Upper lobe of right lung (tissue), 1 donor: Measurements from ENCODE around the gene GRID2. TPM values are rescaled to one million over a fixed set of nuclear protein-coding genes. Genes with fewer than 3 reads are reported as not detected.

Source experiments
- ATAC-seq: fragments of 200-7000 bp; cut with Tn5 transposase; one replicate; pipeline ENCODE4 v1.9.1; 2020; ENCODE audit warnings: mild to moderate bottlenecking, moderate library complexity
- DNase-seq: peaks from one replicate; pipeline ENCODE4 v3.0.0-alpha.2; 2020
- H3K27ac ChIP-seq: fragments of 200-600 bp; one replicate; pipeline ENCODE4 v1.8.0; 2022
- H3K27me3 ChIP-seq: fragments of 200-600 bp; one replicate; pipeline ENCODE4 v1.8.0; 2022; ENCODE audit warnings: mild to moderate bottlenecking
- H3K36me3 ChIP-seq: fragments of 200-600 bp; one replicate; pipeline ENCODE4 v1.8.0; 2022
- H3K4me1 ChIP-seq: fragments of 200-600 bp; one replicate; pipeline ENCODE4 v1.8.0; 2022
- H3K4me3 ChIP-seq: fragments of 200-600 bp; one replicate; pipeline ENCODE4 v1.8.0; 2022; ENCODE audit warnings: mild to moderate bottlenecking
- H3K9me3 ChIP-seq: fragments of 200-600 bp; one replicate; pipeline ENCODE4 v1.8.0; 2022
- CTCF ChIP-seq: fragments of 200-600 bp; IDR thresholded peaks from one replicate; pipeline ENCODE4 v1.8.0; 2022; ENCODE audit warnings: antibody characterized with exemption
- intact Hi-C: fragments of 100-400 bp; cut with DNase I; formaldehyde crosslinking; loops from one replicate; pipeline ENCODE4 v1.11.0; 2022
- total RNA-seq: library from RNA; stranded (reverse); fragmentation: NEBNext Ultra II Directional; extraction: Animal tissue kit (Norgen Biotek cat#: 25700); gene quantifications from one replicate; pipeline ENCODE4 v1.2.1, GENCODE V29; 2021
- donor health status: DM: no; HTN: yes; CAD: no; lungs with severe emphysema.

GRID2 gene
- total RNA-seq, 1 donor from 2014 or later, result not detected

- ATAC-seq (no peak), DNase-seq (no peak)
- no peak for TF ChIP-seq CTCF
- H3K27me3 ChIP-seq, result no peaks in the 10 kb centered on the region
- intact Hi-C loops, result no loop called here
- H3K36me3 ChIP-seq, result no peaks in the 10 kb centered on the region
- peaks cover 7% of the 10 kb centered on the region for H3K9me3 ChIP-seq
- H3K4me3 ChIP-seq, result no peak overlapping the region
- no peaks in the 10 kb centered on the region for H3K4me1 ChIP-seq
- no peak overlapping the region for H3K27ac ChIP-seq
Observed at GRCh38 chr4:92566269-92566668, 262.5 kb downstream of the GRID2 start.

- no peak for ATAC-seq
- intact Hi-C loops, result no loop called here
- H3K9me3 ChIP-seq, result no peaks in the 10 kb centered on the region
- DNase-seq, result no peak
- no peak overlapping the region for H3K4me3 ChIP-seq
- no peaks in the 10 kb centered on the region for H3K4me1 ChIP-seq
- H3K36me3 ChIP-seq, result no peaks in the 10 kb centered on the region
- no peak for TF ChIP-seq CTCF
- no peaks in the 10 kb centered on the region for H3K27me3 ChIP-seq
- no peak overlapping the region for H3K27ac ChIP-seq
Observed at GRCh38 chr4:92580816-92581215, 277.1 kb downstream of the GRID2 start.

GRCh38 chr4:92599044-92599443 is 295.3 kb downstream of the GRID2 start:
- H3K27me3 ChIP-seq, result no peaks in the 10 kb centered on the region
- ATAC-seq (no peak), DNase-seq (no peak)
- no peak for TF ChIP-seq CTCF
- no peaks in the 10 kb centered on the region for H3K4me1 ChIP-seq
- H3K36me3 ChIP-seq, result no peaks in the 10 kb centered on the region
- no peaks in the 10 kb centered on the region for H3K9me3 ChIP-seq
- H3K27ac ChIP-seq, result no peak overlapping the region
- H3K4me3 ChIP-seq, result no peak overlapping the region
- intact Hi-C loops, result no loop called here

- no peaks in the 10 kb centered on the region for H3K4me1 ChIP-seq
- H3K4me3 ChIP-seq, result no peak overlapping the region
- no peaks in the 10 kb centered on the region for H3K36me3 ChIP-seq
- no peak overlapping the region for H3K27ac ChIP-seq
- TF ChIP-seq CTCF, result no peak
- no peaks in the 10 kb centered on the region for H3K27me3 ChIP-seq
- DNase-seq (peak; percentile 39), ATAC-seq (no peak)
- intact Hi-C loops, result no loop called here
- H3K9me3 ChIP-seq, result no peaks in the 10 kb centered on the region
Observed at GRCh38 chr4:92600638-92601037, 296.9 kb downstream of the GRID2 start.

- TF ChIP-seq CTCF, result no peak
- H3K4me3 ChIP-seq, result no peak overlapping the region
- no peaks in the 10 kb centered on the region for H3K27me3 ChIP-seq
- H3K36me3 ChIP-seq, result no peaks in the 10 kb centered on the region
- H3K4me1 ChIP-seq, result no peaks in the 10 kb centered on the region
- H3K27ac ChIP-seq, result no peak overlapping the region
- intact Hi-C loops, result no loop called here
- ATAC-seq, result no peak
- DNase-seq, result no peak
- no peaks in the 10 kb centered on the region for H3K9me3 ChIP-seq
Observed at GRCh38 chr4:92606227-92606626, 302.5 kb downstream of the GRID2 start.

- H3K27ac ChIP-seq, result no peak overlapping the region
- H3K4me1 ChIP-seq, result no peaks in the 10 kb centered on the region
- ATAC-seq, result no peak
- H3K9me3 ChIP-seq, result no peaks in the 10 kb centered on the region
- DNase-seq, result no peak
- intact Hi-C loops, result no loop called here
- H3K36me3 ChIP-seq, result no peaks in the 10 kb centered on the region
- no peak overlapping the region for H3K4me3 ChIP-seq
- no peaks in the 10 kb centered on the region for H3K27me3 ChIP-seq
- TF ChIP-seq CTCF, result no peak
Observed at GRCh38 chr4:92615049-92615448, 311.3 kb downstream of the GRID2 start.
